Measurements from ENCODE around the gene PANX2. TPM values are rescaled to one million over a fixed set of nuclear protein-coding genes. Genes with fewer than 3 reads are reported as not detected.

Gene PANX2
- total and polyA plus RNA-seq, 9 of the 15 experiments (the other 6 are each of a cell fraction or from before 2014, with no cell fraction given) = 0.01 to 3.9 (median 0.67) TPM; not detected in 1

- no peak for DNase-seq (ENCODE audit: extremely low read depth in 1 of 4, low spot score in 3 of 4)
- Histone ChIP-seq H3K79me2 (ENCODE audit: control insufficient read depth, insufficient read depth, low read length) (no peaks in the 10 kb centered on the region), H3K4me3 (no peak overlapping the region), H3K36me3 (ENCODE audit: control insufficient read depth, insufficient read depth, low read length) (no peaks in the 10 kb centered on the region), H3K27ac (ENCODE audit: extremely low read depth, low read depth, low read length) (no peak overlapping the region), H3K9ac (ENCODE audit: insufficient read depth in 1 of 2, low read depth in 2 of 2, low read length in 2 of 2) (no peak overlapping the region), H4K20me1 (replicated peaks; ENCODE audit: control insufficient read depth, insufficient read depth, low read length) (no peaks in the 10 kb centered on the region), H3K27me3 (ENCODE audit: control insufficient read depth in 2 of 2, insufficient read depth in 2 of 2, low read length in 2 of 2) (no peaks in the 10 kb centered on the region), H3K9me1 (ENCODE audit: control insufficient read depth, insufficient read depth, low read length) (no peaks in the 10 kb centered on the region), H3K4me2 (ENCODE audit: insufficient read depth, low read length) (no peak overlapping the region), H3K4me1 (replicated peaks in 1 of 2; ENCODE audit: control insufficient read depth in 2 of 2, insufficient read depth in 2 of 2, low read length in 2 of 2) (peaks cover 12 to 18% of the 10 kb centered on the region in 2 experiments; a peak in 4 of 5 replicates), H2AFZ (ENCODE audit: low read depth, low read length) (no peak overlapping the region), H3K9me3 (replicated peaks; ENCODE audit: control insufficient read depth, insufficient read depth, low read depth, low read length) (no peaks in the 10 kb centered on the region)
- no TSS peak for BruUV-seq (replicated peaks)
- ChIA-PET POLR2A (interaction anchor here (0.7 to 1.3 kb wide), 2 partner anchors 11 to 174 kb away, joined by 3 to 4 read pairs; no protein-coding TSS in a partner anchor), CTCF (ENCODE audit: low intra/inter-chr PET ratio) (no interaction called here)
- TF ChIP-seq PHF20 (IDR thresholded peaks at IDR 0.05; ENCODE audit: partially characterized antibody) = no peak
- TF ChIP-seq ELF2 (CRISPR knock-in tag; IDR thresholded peaks at IDR 0.05) = no peak
- no peak for TF ChIP-seq HDAC1 (IDR thresholded peaks at IDR 0.05)
- no peak for TF ChIP-seq KAT8 (IDR thresholded peaks at IDR 0.05; ENCODE audit: low read depth)
- no peak for TF ChIP-seq ZFP91 (CRISPR knock-in tag; IDR thresholded peaks at IDR 0.05)
- no peak for TF ChIP-seq YBX1 (IDR thresholded peaks at IDR 0.05)
- TF ChIP-seq SOX6 (IDR thresholded peaks at IDR 0.05) = no peak
- no peak for TF ChIP-seq TCF15 (CRISPR knock-in tag; IDR thresholded peaks at IDR 0.05)
- no peak for TF ChIP-seq TFE3 (CRISPR knock-in tag; IDR thresholded peaks at IDR 0.05)
- intact Hi-C loops (cut with micrococcal nuclease) (loop anchor here (10.0 kb wide), 1 partner anchor 203 kb away; the partner anchor contains the start of gene PPP6R2), in situ Hi-C loops (cut with MboI) (loop anchor here (5.0 kb wide), 1 partner anchor 71 kb away; no protein-coding TSS in a partner anchor)
- FAIRE-seq = no peak
- ATAC-seq = no peak
- WGBS (ENCODE audit: insufficient coverage, low coverage, missing lambda C conversion rate) = 73% methylated on average over 5 of the region's 6 CpGs
These were observed 29.1 kb upstream of the PANX2 start for GRCh38 chr22:50141462-50141861.
